Neural cell (in vitro differentiated cells): ENCODE results near the gene TMEM236. TPM values are rescaled to one million over a fixed set of nuclear protein-coding genes. Genes with fewer than 3 reads are reported as not detected.

ENCODE experiments used
- H2AFZ ChIP-seq: fragments of 200-600, 300-800 bp; sonication (generic), shearing (Covaris generic); 2 replicates; pipeline ENCODE4 v1.6.0; 2014; ENCODE audit warnings: low read depth, mild to moderate bottlenecking, antibody characterized with exemption, low read length, moderate library complexity
- H3F3A ChIP-seq: fragments of 200-600 bp; shearing (Covaris generic); 2 replicates; pipeline ENCODE4 v1.6.1; 2016; ENCODE audit warnings: mild to moderate bottlenecking, moderate library complexity, mixed read lengths, antibody characterized with exemption, low read length; ENCODE audit not compliant: insufficient read depth, poor library complexity, severe bottlenecking
- H3K27ac ChIP-seq: fragments of 200-600, 300-800 bp; sonication (generic), shearing (Covaris generic); 2 replicates; pipeline ENCODE4 v1.5.1; 2014; ENCODE audit warnings: mild to moderate bottlenecking, low read length, moderate library complexity
- H3K27me3 ChIP-seq: fragments of 300-800, 200-600 bp; sonication (generic), shearing (Covaris generic); 2 replicates; pipeline ENCODE4 v1.6.0; 2014; ENCODE audit warnings: mild to moderate bottlenecking, low read depth, low read length, moderate library complexity; ENCODE audit not compliant: insufficient read depth
- H3K36me3 ChIP-seq: fragments of 300-800, 200-600 bp; sonication (generic), shearing (Covaris generic); 2 replicates; pipeline ENCODE4 v1.5.1; 2014; ENCODE audit warnings: mild to moderate bottlenecking, antibody characterized with exemption, low read length, moderate library complexity; ENCODE audit not compliant: insufficient read depth
- H3K4me2 ChIP-seq: fragments of 300-800, 200-600 bp; sonication (generic), shearing (Covaris generic); 2 replicates; pipeline ENCODE4 v1.6.0; 2014; ENCODE audit warnings: mild to moderate bottlenecking, low read length
- H3K4me3 ChIP-seq: fragments of 300-800, 200-600 bp; sonication (generic), shearing (Covaris generic); 2 replicates; pipeline ENCODE4 v1.5.1; 2014; ENCODE audit warnings: mild to moderate bottlenecking, low read length, moderate library complexity
- H3K79me2 ChIP-seq: fragments of 200-600 bp; shearing (Covaris generic); replicated peaks from 2 replicates; pipeline ENCODE4 v1.6.0; 2014; ENCODE audit warnings: mild to moderate bottlenecking, low read length, moderate library complexity; ENCODE audit not compliant: insufficient read depth
- H3K9ac ChIP-seq: fragments of 300-800, 200-600 bp; sonication (generic), shearing (Covaris generic); 2 replicates; pipeline ENCODE4 v1.6.1; 2016; ENCODE audit warnings: mild to moderate bottlenecking, low read length, mixed read lengths
- H3K9me2 ChIP-seq: fragments of 200-600 bp; shearing (Covaris generic); 2 replicates; pipeline ENCODE4 v1.6.1; 2016; ENCODE audit warnings: mild to moderate bottlenecking, low read length, mixed read lengths; ENCODE audit not compliant: insufficient read depth
- H3K9me3 ChIP-seq: fragments of 200-600, 300-800 bp; sonication (generic), shearing (Covaris generic); 2 replicates; pipeline ENCODE4 v1.6.1; 2016; ENCODE audit warnings: mild to moderate bottlenecking, mixed run types, low read length, moderate library complexity, mixed read lengths
- H4K20me1 ChIP-seq: fragments of 200-600 bp; shearing (Covaris generic); 2 replicates; pipeline ENCODE4 v1.6.1; 2016; ENCODE audit warnings: mild to moderate bottlenecking, mixed run types; ENCODE audit not compliant: insufficient read depth
- EP300 ChIP-seq: fragments of 450-650 bp; conservative IDR thresholded peaks from 2 replicates; pipeline ENCODE4 v1.6.1; 2014; ENCODE audit warnings: antibody characterized with exemption, mild to moderate bottlenecking, moderate library complexity; ENCODE audit not compliant: poor library complexity, severe bottlenecking
- EZH2 ChIP-seq: fragments of 200-600, 300-800 bp; shearing (Covaris generic), sonication (generic); IDR thresholded peaks from 2 replicates; pipeline ENCODE4 v1.6.1; 2014; ENCODE audit warnings: antibody characterized with exemption, low read length, borderline replicate concordance, mild to moderate bottlenecking; ENCODE audit not compliant: insufficient read depth, poor library complexity, severe bottlenecking
- MXI1 ChIP-seq: fragments of 450-650 bp; conservative IDR thresholded peaks from 2 replicates; pipeline ENCODE4 v1.6.1; 2014; ENCODE audit warnings: antibody characterized with exemption, mild to moderate bottlenecking; ENCODE audit not compliant: poor library complexity, severe bottlenecking
- POLR2AphosphoS5 ChIP-seq: IDR thresholded peaks from 2 replicates; pipeline ENCODE4 v1.6.1; 2012
- RAD21 ChIP-seq: fragments of 450-650 bp; conservative IDR thresholded peaks from 2 replicates; pipeline ENCODE4 v1.6.1; 2014; ENCODE audit warnings: antibody characterized with exemption, mild to moderate bottlenecking, moderate library complexity
- SMC3 ChIP-seq: fragments of 450-650 bp; conservative IDR thresholded peaks from 2 replicates; pipeline ENCODE4 v1.6.1; 2014; ENCODE audit warnings: antibody characterized with exemption, mild to moderate bottlenecking, moderate library complexity; ENCODE audit not compliant: poor library complexity
- TAF1 ChIP-seq: IDR thresholded peaks from 2 replicates; pipeline ENCODE4 v1.6.1; 2012; ENCODE audit warnings: low read depth
- polyA plus RNA-seq: library from polyadenylated mRNA; depleted of rRNA; stranded (reverse); fragments of >200 nt; gene quantifications from 2 replicates; pipeline ENCODE4 v1.2.3, GENCODE V29; 2014
- TF ChIP-seq, protein P1 (sequence below): fragments of 450-650 bp; IDR thresholded peaks from 2 replicates; pipeline ENCODE4 v1.5.1; 2014; ENCODE audit warnings: antibody characterized with exemption, mild to moderate bottlenecking, moderate library complexity; ENCODE audit not compliant: poor library complexity, severe bottlenecking
- TF ChIP-seq, protein P2 (sequence below): IDR thresholded peaks from 2 replicates; pipeline ENCODE4 v1.6.1; 2012; ENCODE audit warnings: borderline replicate concordance

Gene TMEM236
- polyA plus RNA-seq, 1 donor from 2014 or later: 0.10 TPM

DNA sequence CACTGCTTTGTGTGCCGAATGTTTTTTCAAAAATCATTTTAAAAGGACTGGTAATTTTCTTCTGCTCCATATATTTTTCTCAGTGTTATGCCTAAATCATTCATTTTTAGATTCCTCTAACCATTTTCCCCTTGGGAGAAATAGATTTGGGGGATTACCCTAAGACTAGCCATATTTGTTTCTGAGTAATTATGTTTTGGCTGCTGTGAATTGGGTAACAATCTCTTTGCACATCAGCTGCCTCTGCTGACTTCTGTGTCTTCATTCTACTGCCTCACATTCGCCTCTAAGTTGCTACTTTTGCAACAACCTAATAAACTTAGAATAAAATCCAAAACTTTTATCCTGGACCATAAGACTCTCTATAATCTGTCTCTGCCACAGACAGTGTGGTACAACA is 38.6 kb downstream of the TMEM236 start:
- Histone ChIP-seq H3K4me3 (no peak overlapping the region), H3F3A (no peaks in the 10 kb centered on the region), H3K9me3 (no peaks in the 10 kb centered on the region), H3K79me2 (no peaks in the 10 kb centered on the region), H3K9ac (no peak overlapping the region), H3K27me3 (no peaks in the 10 kb centered on the region), H3K36me3 (no peaks in the 10 kb centered on the region), H4K20me1 (no peaks in the 10 kb centered on the region), H3K27ac (no peak overlapping the region), H2AFZ (no peak overlapping the region), H3K9me2 (no peaks in the 10 kb centered on the region), H3K4me2 (no peak overlapping the region)
- TF ChIP-seq MXI1: no peak
- TF ChIP-seq POLR2AphosphoS5: no peak

DNA sequence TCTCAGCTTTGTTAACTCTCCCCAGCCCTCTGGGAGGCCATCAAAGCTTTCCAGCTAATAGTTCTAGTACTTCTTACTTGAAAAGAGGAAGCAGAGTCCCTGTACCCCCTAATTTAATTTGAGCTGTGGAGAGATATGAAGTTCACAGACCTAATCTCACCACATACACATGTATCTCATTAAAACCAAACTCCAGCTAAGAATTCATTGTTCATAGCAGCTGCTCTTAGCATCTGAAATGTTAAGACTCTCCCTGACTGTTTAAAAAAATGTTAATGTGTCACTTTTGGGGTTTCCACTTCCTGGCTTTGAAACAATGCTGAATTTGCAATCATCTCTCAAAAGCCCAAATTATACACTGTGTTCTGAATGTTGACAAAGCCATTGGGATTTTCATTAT is 41.0 kb downstream of the TMEM236 start:
- Histone ChIP-seq H3K9me2 (no peaks in the 10 kb centered on the region), H3K4me2 (no peak overlapping the region), H2AFZ (no peak overlapping the region), H3K9ac (no peak overlapping the region), H4K20me1 (no peaks in the 10 kb centered on the region), H3K27me3 (no peaks in the 10 kb centered on the region), H3F3A (no peaks in the 10 kb centered on the region), H3K9me3 (peaks cover 3% of the 10 kb centered on the region), H3K27ac (no peak overlapping the region), H3K36me3 (no peaks in the 10 kb centered on the region), H3K4me3 (no peak overlapping the region), H3K79me2 (no peaks in the 10 kb centered on the region)
- TF ChIP-seq MXI1 (no peak), EP300 (no peak), EZH2 (no peak), RAD21 (no peak), POLR2AphosphoS5 (no peak), SMC3 (no peak), TAF1 (no peak)
- TF ChIP-seq, protein P1, sequence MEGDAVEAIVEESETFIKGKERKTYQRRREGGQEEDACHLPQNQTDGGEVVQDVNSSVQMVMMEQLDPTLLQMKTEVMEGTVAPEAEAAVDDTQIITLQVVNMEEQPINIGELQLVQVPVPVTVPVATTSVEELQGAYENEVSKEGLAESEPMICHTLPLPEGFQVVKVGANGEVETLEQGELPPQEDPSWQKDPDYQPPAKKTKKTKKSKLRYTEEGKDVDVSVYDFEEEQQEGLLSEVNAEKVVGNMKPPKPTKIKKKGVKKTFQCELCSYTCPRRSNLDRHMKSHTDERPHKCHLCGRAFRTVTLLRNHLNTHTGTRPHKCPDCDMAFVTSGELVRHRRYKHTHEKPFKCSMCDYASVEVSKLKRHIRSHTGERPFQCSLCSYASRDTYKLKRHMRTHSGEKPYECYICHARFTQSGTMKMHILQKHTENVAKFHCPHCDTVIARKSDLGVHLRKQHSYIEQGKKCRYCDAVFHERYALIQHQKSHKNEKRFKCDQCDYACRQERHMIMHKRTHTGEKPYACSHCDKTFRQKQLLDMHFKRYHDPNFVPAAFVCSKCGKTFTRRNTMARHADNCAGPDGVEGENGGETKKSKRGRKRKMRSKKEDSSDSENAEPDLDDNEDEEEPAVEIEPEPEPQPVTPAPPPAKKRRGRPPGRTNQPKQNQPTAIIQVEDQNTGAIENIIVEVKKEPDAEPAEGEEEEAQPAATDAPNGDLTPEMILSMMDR: no peak
- TF ChIP-seq, protein P2, sequence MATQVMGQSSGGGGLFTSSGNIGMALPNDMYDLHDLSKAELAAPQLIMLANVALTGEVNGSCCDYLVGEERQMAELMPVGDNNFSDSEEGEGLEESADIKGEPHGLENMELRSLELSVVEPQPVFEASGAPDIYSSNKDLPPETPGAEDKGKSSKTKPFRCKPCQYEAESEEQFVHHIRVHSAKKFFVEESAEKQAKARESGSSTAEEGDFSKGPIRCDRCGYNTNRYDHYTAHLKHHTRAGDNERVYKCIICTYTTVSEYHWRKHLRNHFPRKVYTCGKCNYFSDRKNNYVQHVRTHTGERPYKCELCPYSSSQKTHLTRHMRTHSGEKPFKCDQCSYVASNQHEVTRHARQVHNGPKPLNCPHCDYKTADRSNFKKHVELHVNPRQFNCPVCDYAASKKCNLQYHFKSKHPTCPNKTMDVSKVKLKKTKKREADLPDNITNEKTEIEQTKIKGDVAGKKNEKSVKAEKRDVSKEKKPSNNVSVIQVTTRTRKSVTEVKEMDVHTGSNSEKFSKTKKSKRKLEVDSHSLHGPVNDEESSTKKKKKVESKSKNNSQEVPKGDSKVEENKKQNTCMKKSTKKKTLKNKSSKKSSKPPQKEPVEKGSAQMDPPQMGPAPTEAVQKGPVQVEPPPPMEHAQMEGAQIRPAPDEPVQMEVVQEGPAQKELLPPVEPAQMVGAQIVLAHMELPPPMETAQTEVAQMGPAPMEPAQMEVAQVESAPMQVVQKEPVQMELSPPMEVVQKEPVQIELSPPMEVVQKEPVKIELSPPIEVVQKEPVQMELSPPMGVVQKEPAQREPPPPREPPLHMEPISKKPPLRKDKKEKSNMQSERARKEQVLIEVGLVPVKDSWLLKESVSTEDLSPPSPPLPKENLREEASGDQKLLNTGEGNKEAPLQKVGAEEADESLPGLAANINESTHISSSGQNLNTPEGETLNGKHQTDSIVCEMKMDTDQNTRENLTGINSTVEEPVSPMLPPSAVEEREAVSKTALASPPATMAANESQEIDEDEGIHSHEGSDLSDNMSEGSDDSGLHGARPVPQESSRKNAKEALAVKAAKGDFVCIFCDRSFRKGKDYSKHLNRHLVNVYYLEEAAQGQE: no peak
